Esophagus muscularis mucosa (tissue), 4 donors: ENCODE measurements around the gene FHDC1. TPM values are rescaled to one million over a fixed set of nuclear protein-coding genes. Genes with fewer than 3 reads are reported as not detected.
"Not testable (repeated sequence)": the region's sequence is repeated elsewhere in the genome, so short reads cannot be mapped to it uniquely, and the experiment has no call there.

ENCODE experiments used
- DNase-seq: peaks from one replicate; pipeline ENCODE4 v3.0.0-alpha.2; 2017; ENCODE audit errors: extremely low spot score
- H3K27ac ChIP-seq, 4 donors: fragments of 200-600 bp; sonication (generic); replicated peaks in 1 of 4; 1 replicate in 3 of 4; 2 replicates in 1 of 4; pipeline ENCODE4 v1.5.1; 2016 to 2019; ENCODE audit warnings: mild to moderate bottlenecking in 1 of 4
- H3K27me3 ChIP-seq, 4 donors: fragments of 200-600 bp; sonication (generic); one replicate each; pipeline versions ENCODE4 v1.5.1 to v1.6.0; 2016 to 2019
- H3K36me3 ChIP-seq, 4 donors: fragments of 200-600 bp; sonication (generic); one replicate each; pipeline ENCODE4 v1.5.1; 2016 to 2019
- H3K4me1 ChIP-seq, 4 donors: fragments of 200-600 bp; sonication (generic); one replicate each; pipeline ENCODE4 v1.5.1; 2016 to 2019
- H3K4me3 ChIP-seq, 4 donors: fragments of 200-600 bp; sonication (generic); 1 replicate in 2 of 4; 2 replicates in 2 of 4; pipeline ENCODE4 v1.5.1; 2016 to 2019; ENCODE audit warnings: mild to moderate bottlenecking in 4 of 4, moderate library complexity in 1 of 4
- H3K9me3 ChIP-seq, 4 donors: fragments of 200-600 bp; sonication (generic); 1 replicate in 3 of 4; 2 replicates in 1 of 4; pipeline ENCODE4 v1.5.1; 2016 to 2019
- EP300 ChIP-seq: sonication (generic); formaldehyde crosslinking; IDR thresholded peaks from one replicate; pipeline ENCODE4 v1.6.1; 2017; ENCODE audit warnings: antibody characterized with exemption
- POLR2A ChIP-seq: fragments of 450-650 bp; IDR thresholded peaks from one replicate; pipeline ENCODE4 v1.6.1; 2017; ENCODE audit warnings: antibody characterized with exemption, moderate library complexity, mild to moderate bottlenecking, low read depth
- POLR2AphosphoS5 ChIP-seq, 2 donors: sonication (generic); formaldehyde crosslinking; IDR thresholded peaks; one replicate each; pipeline ENCODE4 v1.6.1; 2017; ENCODE audit warnings: antibody characterized with exemption in 2 of 2
- whole genome bisulfite sequencing: methylation state at CpG from one replicate; pipeline ENCODE4 v1.1.5; 2018; 5-methylcytosine and 5-hydroxymethylcytosine counted together
- intact Hi-C: fragments of 100-400 bp; cut with DNase I; formaldehyde crosslinking; loops from one replicate; pipeline ENCODE4 v1.15.1; 2023
- total RNA-seq, 4 donors: library from RNA; depleted of rRNA; stranded (reverse); fragments of >200 nt; gene quantifications; one replicate each; pipeline versions ENCODE4 v1.1.0 to v1.2.1, GENCODE V29; 2016
- TF ChIP-seq, protein P1 (sequence below), 3 experiments: fragments of 200-600 bp in 2 of 3; fragments of 450-650 bp in 1 of 3; sonication (generic) in 2 of 3; IDR thresholded peaks; one replicate each; pipeline ENCODE4 v1.5.1; 2017 to 2019; ENCODE audit warnings: antibody characterized with exemption in 3 of 3, mild to moderate bottlenecking in 2 of 3, moderate library complexity in 1 of 3

Gene FHDC1
- total RNA-seq, 4 donors from 2014 or later = 0.83 to 2.1 (median 1.6) TPM

DNA sequence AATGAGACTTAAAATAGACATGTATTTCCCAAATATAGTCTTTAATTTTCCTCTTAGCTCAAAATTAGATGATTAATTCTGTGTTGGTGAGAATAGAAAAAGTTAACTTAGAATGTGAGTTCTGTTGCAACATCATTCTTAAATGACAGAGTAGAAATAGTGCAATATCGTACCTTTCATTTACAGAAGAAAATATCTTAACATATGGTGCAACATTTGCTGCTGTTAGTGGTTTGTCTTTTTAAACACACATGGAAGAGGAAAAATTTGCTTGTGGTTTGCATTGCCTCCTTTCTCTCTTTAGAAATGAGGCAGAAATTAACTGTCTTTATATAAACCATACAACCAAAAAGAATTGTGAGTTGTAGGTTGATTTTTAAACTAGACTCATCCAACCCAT is 39.3 kb upstream of the FHDC1 start:
- Histone ChIP-seq H3K27me3 (no peaks in the 10 kb centered on the region), H3K27ac (no peak overlapping the region), H3K4me3 (no peak overlapping the region), H3K4me1 (no peaks in the 10 kb centered on the region), H3K9me3 (no peaks in the 10 kb centered on the region), H3K36me3 (peaks cover 3 to 12% (median 6%) of the 10 kb centered on the region in 4 donors)
- TF ChIP-seq POLR2AphosphoS5 (IDR thresholded peaks at IDR 0.05) = no peak
- no peak for TF ChIP-seq EP300
- no peak for TF ChIP-seq POLR2A
- TF ChIP-seq, protein P1, sequence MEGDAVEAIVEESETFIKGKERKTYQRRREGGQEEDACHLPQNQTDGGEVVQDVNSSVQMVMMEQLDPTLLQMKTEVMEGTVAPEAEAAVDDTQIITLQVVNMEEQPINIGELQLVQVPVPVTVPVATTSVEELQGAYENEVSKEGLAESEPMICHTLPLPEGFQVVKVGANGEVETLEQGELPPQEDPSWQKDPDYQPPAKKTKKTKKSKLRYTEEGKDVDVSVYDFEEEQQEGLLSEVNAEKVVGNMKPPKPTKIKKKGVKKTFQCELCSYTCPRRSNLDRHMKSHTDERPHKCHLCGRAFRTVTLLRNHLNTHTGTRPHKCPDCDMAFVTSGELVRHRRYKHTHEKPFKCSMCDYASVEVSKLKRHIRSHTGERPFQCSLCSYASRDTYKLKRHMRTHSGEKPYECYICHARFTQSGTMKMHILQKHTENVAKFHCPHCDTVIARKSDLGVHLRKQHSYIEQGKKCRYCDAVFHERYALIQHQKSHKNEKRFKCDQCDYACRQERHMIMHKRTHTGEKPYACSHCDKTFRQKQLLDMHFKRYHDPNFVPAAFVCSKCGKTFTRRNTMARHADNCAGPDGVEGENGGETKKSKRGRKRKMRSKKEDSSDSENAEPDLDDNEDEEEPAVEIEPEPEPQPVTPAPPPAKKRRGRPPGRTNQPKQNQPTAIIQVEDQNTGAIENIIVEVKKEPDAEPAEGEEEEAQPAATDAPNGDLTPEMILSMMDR (IDR thresholded peaks at IDR 0.05) = no peak
- WGBS = 77% methylated on average over 1 of the region's 1 CpG
- no peak for DNase-seq
- intact Hi-C loops = no loop called here

GRCh38 chr4:152898133-152898532 is 38.0 kb upstream of the FHDC1 start:
- intact Hi-C loops, H3K27ac ChIP-seq, H3K36me3 ChIP-seq, H3K4me3 ChIP-seq, H3K4me1 ChIP-seq, H3K9me3 ChIP-seq, DNase-seq, H3K27me3 ChIP-seq: not testable (repeated sequence)
- WGBS = 86% methylated on average over 6 of the region's 6 CpGs

DNA sequence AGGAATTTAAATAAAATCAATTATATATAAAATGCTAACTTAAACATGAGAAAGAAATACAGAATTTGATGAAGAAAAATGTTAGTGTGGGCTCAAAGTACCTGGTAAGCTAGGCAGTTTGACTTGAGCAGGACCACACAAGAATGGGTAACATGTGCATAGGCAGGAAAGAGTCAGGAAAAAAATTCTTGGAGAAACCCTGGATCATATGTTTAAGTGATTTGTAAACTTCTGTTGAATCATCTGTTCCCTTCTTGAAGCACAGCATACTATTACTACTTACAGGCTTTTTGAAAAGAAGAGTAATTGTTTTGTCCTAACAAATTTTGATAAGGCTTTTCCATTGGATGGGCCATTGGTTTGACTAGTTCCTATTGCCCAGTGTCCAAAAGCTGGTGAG is 37.5 kb upstream of the FHDC1 start:
- Histone ChIP-seq H3K4me1 (no peaks in the 10 kb centered on the region), H3K27me3 (no peaks in the 10 kb centered on the region), H3K27ac (no peak overlapping the region), H3K36me3 (peaks cover 0 to 3% (median 0%) of the 10 kb centered on the region in 4 donors), H3K9me3 (no peaks in the 10 kb centered on the region), H3K4me3 (no peak overlapping the region)
- intact Hi-C loops = no loop called here
- no peak for TF ChIP-seq POLR2AphosphoS5 (IDR thresholded peaks at IDR 0.05)
- TF ChIP-seq EP300 = no peak
- TF ChIP-seq, protein P1 (IDR thresholded peaks at IDR 0.05) = no peak
- TF ChIP-seq POLR2A = no peak
- DNase-seq = no peak

DNA sequence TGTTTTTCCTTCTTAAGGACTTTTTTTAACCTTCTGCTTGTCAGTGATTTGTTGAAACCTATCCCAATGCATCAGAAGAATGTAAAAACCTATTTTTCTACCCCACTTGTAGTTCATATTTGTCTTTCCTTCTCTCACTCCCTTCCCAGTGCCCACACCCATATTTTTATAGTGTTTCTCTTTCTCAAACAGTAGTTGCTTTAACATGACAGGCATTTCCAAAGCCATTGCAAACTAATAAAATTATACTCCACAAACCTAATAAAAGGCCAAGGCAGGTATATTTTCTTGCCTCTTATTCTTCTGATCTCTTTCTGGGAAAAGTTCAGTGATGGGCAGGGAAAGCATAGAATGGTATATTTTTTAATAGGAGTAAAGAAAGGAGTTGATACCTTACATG is 35.7 kb upstream of the FHDC1 start:
- intact Hi-C loops = no loop called here
- no peak for DNase-seq
- TF ChIP-seq EP300 (no peak), POLR2AphosphoS5 (IDR thresholded peaks at IDR 0.05) (no peak), POLR2A (no peak)
- TF ChIP-seq, protein P1 (IDR thresholded peaks at IDR 0.05) = no peak
- Histone ChIP-seq H3K27ac (no peak overlapping the region), H3K27me3 (no peaks in the 10 kb centered on the region), H3K9me3 (no peaks in the 10 kb centered on the region), H3K4me3 (no peak overlapping the region), H3K36me3 (peaks cover 0 to 10% (median 2%) of the 10 kb centered on the region in 4 donors), H3K4me1 (no peaks in the 10 kb centered on the region)

DNA sequence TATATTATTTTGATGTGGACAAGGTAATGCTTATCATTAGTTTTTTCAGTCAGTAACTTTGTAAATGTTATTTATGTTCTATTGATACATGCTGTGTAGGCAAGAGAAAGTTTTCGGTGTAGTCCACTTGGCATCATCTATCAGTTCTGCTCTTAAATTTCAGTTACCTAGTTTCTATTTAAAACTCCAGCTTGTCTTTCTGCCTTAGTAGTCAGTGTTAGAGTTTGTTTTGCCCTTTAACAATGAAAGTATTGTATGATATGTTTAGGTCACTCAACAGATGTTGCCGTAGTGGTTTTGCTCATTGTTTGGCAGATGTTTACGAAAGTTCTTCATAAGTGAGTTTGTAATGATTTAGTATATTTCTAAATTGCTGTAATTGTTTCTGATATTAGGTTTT is 34.9 kb upstream of the FHDC1 start:
- no peak for DNase-seq
- Histone ChIP-seq H3K27me3 (no peaks in the 10 kb centered on the region), H3K9me3 (no peaks in the 10 kb centered on the region), H3K4me1 (no peaks in the 10 kb centered on the region), H3K4me3 (no peak overlapping the region), H3K36me3 (peaks cover 0 to 14% (median 2%) of the 10 kb centered on the region in 4 donors), H3K27ac (no peak overlapping the region)
- intact Hi-C loops = no loop called here
- TF ChIP-seq EP300 (no peak), POLR2A (no peak), POLR2AphosphoS5 (IDR thresholded peaks at IDR 0.05) (no peak)
- TF ChIP-seq, protein P1 (IDR thresholded peaks at IDR 0.05) = no peak
- 81% methylated on average over 3 of the region's 3 CpGs for WGBS
